HepG2 (cell line): ENCODE data around the gene ZBTB7B. TPM values are rescaled to one million over a fixed set of nuclear protein-coding genes. Genes with fewer than 3 reads are reported as not detected.
A peak's percentile ranks its signal among the peaks of the same experiment; 100 is the strongest.

Experiments
- ATAC-seq: fragments of 200-7000 bp; cut with Tn5 transposase; 3 replicates; pipeline ENCODE4 v1.9.1; 2020; ENCODE audit warnings: mild to moderate bottlenecking, moderate library complexity
- BruUV-seq: library from RNA; stranded (reverse); fragments of 400-500 nt; replicated peaks from 2 replicates; lab custom pipeline; 2021; lab: Mats Ljungman, UMichigan
- CTCF ChIA-PET: fragments of 300-600 bp; formaldehyde crosslinking; extraction: SDS; loops from one replicate; lab custom pipeline; 2021; ENCODE audit warnings: low total read pairs, inconsistent platforms, low intra/inter-chr PET ratio; lab: Yijun Ruan, JAX
- POLR2A ChIA-PET: fragments of 350-600 bp; sonication (Branson Sonifier 250); formaldehyde crosslinking; loops from one replicate; lab custom pipeline; 2020; ENCODE audit warnings: antibody characterized with exemption, inconsistent platforms; lab: Yijun Ruan, JAX
- DNase-seq: peaks from one replicate; pipeline ENCODE4 v3.0.0-alpha.2; 2015; ENCODE audit warnings: low spot score
- FAIRE-seq: peaks from 3 replicates; lab custom pipeline; 2011; peaks lifted over from hg19 to GRCh38; lab: Jason Lieb, UNC
- H2AFZ ChIP-seq: one replicate; pipeline ENCODE4 v1.6.1; 2011; ENCODE audit warnings: low read length, inconsistent platforms
- H3K27ac ChIP-seq: fragments of 300-600 bp; 3 replicates; pipeline ENCODE4 v1.8.0; 2011; ENCODE audit warnings: mixed run types, mild to moderate bottlenecking, mixed read lengths, low read length, inconsistent platforms; ENCODE audit not compliant: insufficient read depth; ENCODE audit errors: extremely low read length
- H3K27me3 ChIP-seq, 2 experiments: fragments of 200-600 bp in 1 of 2; 2 replicates in 1 of 2; 3 replicates in 1 of 2; pipeline versions ENCODE4 v1.6.0 to v1.8.0; 2011; ENCODE audit warnings: low read length in 2 of 2, mild to moderate bottlenecking in 2 of 2, moderate library complexity in 2 of 2, inconsistent platforms in 1 of 2; ENCODE audit not compliant: insufficient read depth in 2 of 2, control insufficient read depth in 1 of 2
- H3K36me3 ChIP-seq, 2 experiments: fragments of 200-600 bp in 1 of 2; replicated peaks in 1 of 2; 2 replicates in 1 of 2; 3 replicates in 1 of 2; pipeline versions ENCODE4 v1.5.1 to v1.8.0; 2011; ENCODE audit warnings: low read length in 2 of 2, inconsistent platforms in 1 of 2; ENCODE audit not compliant: insufficient read depth in 2 of 2, control insufficient read depth in 1 of 2
- H3K4me1 ChIP-seq: 2 replicates; pipeline ENCODE4 v1.5.1; 2012; ENCODE audit warnings: low read length, inconsistent platforms; ENCODE audit not compliant: insufficient read depth
- H3K4me2 ChIP-seq: 2 replicates; pipeline ENCODE4 v1.6.0; 2011; ENCODE audit warnings: low read depth, low read length, inconsistent platforms
- H3K4me3 ChIP-seq, 3 experiments: fragments of 200-600 bp in 1 of 3; sonication (generic), shearing (Covaris generic) in 1 of 3; replicated peaks in 1 of 3; 2 replicates each; pipeline ENCODE4 v1.5.1; 2011 to 2016; ENCODE audit warnings: low read length in 3 of 3, inconsistent platforms in 2 of 3, low read depth in 2 of 3, mild to moderate bottlenecking in 2 of 3, control low read depth in 1 of 3, mixed read lengths in 1 of 3; ENCODE audit not compliant: insufficient read depth in 1 of 3
- H3K79me2 ChIP-seq: one replicate; pipeline ENCODE4 v1.6.1; 2011; ENCODE audit warnings: low read length, inconsistent platforms; ENCODE audit not compliant: insufficient read depth
- H3K9ac ChIP-seq: 2 replicates; pipeline ENCODE4 v1.6.0; 2011; ENCODE audit warnings: mild to moderate bottlenecking, low read depth, low read length, inconsistent platforms; ENCODE audit not compliant: insufficient read depth
- H3K9me3 ChIP-seq: 2 replicates; pipeline ENCODE4 v1.5.1; 2012; ENCODE audit warnings: mild to moderate bottlenecking, low read length
- H4K20me1 ChIP-seq: 2 replicates; pipeline ENCODE4 v1.6.0; 2011; ENCODE audit warnings: inconsistent platforms, mild to moderate bottlenecking, low read length, moderate library complexity; ENCODE audit not compliant: insufficient read depth
- DMTF1 ChIP-seq: sonication (generic); formaldehyde crosslinking; IDR thresholded peaks from 2 replicates; pipeline ENCODE4 v1.4.0; 2020; ENCODE audit warnings: mild to moderate bottlenecking, missing genetic modification reagents
- MEF2D ChIP-seq: sonication (generic); formaldehyde crosslinking; IDR thresholded peaks from 2 replicates; pipeline ENCODE4 v1.5.1; 2020; ENCODE audit warnings: mild to moderate bottlenecking, missing genetic modification reagents
- MTF2 ChIP-seq: sonication (generic); formaldehyde crosslinking; IDR thresholded peaks from 2 replicates; pipeline ENCODE4 v1.5.0; 2020; ENCODE audit warnings: missing genetic modification reagents, borderline replicate concordance
- ZFP1 ChIP-seq: IDR thresholded peaks from 2 replicates; pipeline ENCODE4 v1.6.1; 2016
- ZNF263 ChIP-seq: sonication (generic); formaldehyde crosslinking; IDR thresholded peaks from 2 replicates; pipeline ENCODE4 v1.4.0; 2020; ENCODE audit warnings: missing genetic modification reagents
- ZNF264 ChIP-seq: sonication (generic); formaldehyde crosslinking; IDR thresholded peaks from 2 replicates; pipeline ENCODE4 v1.4.0; 2020; ENCODE audit warnings: missing genetic modification reagents
- ZNF350 ChIP-seq: sonication (generic); formaldehyde crosslinking; IDR thresholded peaks from 2 replicates; pipeline ENCODE4 v1.4.0; 2020; ENCODE audit warnings: mild to moderate bottlenecking, low read depth, missing genetic modification reagents, borderline replicate concordance
- WGBS: methylation state at CpG from one replicate; pipeline ENCODE4 v1.1.6; 2017; ENCODE audit warnings: low lambda C conversion rate; 5-methylcytosine and 5-hydroxymethylcytosine counted together
- in situ Hi-C: cut with HindIII; loops from 2 replicates; pipeline ENCODE4 v1.10.0; 2017; ENCODE audit warnings: low pct_unique_long_range_greater_than_20kb; ENCODE audit not compliant: extremely low pct_ligation_motif_present
- intact Hi-C: fragments of 100-400 bp; cut with micrococcal nuclease; formaldehyde crosslinking; loops from one replicate; pipeline ENCODE4 v1.10.0; 2022; ENCODE audit not compliant: unreplicated experiment
- polyA plus RNA-seq, 8 experiments: library from polyadenylated mRNA; depleted of rRNA in 3 of 8; stranded (reverse) in 7 of 8; unstranded in 1 of 8; fragments of >200 nt; fragmentation: Illumina TruSeq in 4 of 8; extraction: Trizol in 4 of 8; gene quantifications; 2 replicates each; pipeline versions ENCODE4 v1.2.1 to v1.2.3, GENCODE V29; 2011 to 2016; ENCODE audit warnings: low read depth in 4 of 8, missing spikeins in 1 of 8, mixed read lengths in 1 of 8; ENCODE audit not compliant: insufficient read depth in 1 of 8
- total RNA-seq, 5 experiments: library from RNA; depleted of rRNA; stranded (reverse); fragments of >200 nt; fragmentation: Illumina TruSeq; extraction: Trizol; gene quantifications; 2 replicates each; pipeline ENCODE4 v1.2.3, GENCODE V29; 2016; ENCODE audit warnings: low read depth in 1 of 5
- TF ChIP-seq, protein P1 (sequence below): sonication (generic); IDR thresholded peaks from 2 replicates; pipeline ENCODE4 v1.6.1; 2016; ENCODE audit warnings: low read depth, borderline replicate concordance

Gene ZBTB7B
- total and polyA plus RNA-seq, 2 of the 13 experiments (the other 11 are each of a cell fraction or from before 2014, with no cell fraction given): 15.5 to 17.5 TPM

DNA sequence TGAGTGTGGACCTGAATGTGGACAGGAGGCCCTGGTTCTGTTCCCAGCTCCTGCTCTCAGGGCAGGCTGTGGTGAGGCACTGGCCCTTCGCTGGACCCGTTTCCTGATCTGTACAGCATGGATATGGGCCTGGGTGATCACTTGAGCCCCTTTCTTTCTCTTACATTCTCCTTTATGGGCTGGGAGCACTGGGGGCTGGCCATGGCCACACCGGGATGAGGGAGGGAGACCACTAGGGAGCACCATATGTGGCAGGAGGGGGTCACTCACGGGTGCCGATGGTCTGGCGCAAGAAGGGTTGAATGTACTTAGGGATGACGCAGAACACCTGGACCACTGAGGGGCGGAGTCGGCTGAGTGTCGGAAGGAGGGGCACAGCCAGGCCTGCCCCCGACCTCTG lies 28.3 kb downstream of the ZBTB7B start:
- FAIRE-seq (no peak), ATAC-seq (peak; percentile 6; the same call in 2 of the 3 replicates), DNase-seq (no peak)
- Histone ChIP-seq H3K27ac (no peak overlapping the region), H3K27me3 (peaks cover 7 to 51% of the 10 kb centered on the region in 2 experiments), H3K4me3 (no peak overlapping the region), H4K20me1 (no peaks in the 10 kb centered on the region), H3K9ac (no peak overlapping the region), H3K36me3 (no peaks in the 10 kb centered on the region), H3K9me3 (no peaks in the 10 kb centered on the region)
- in situ Hi-C loops (no loop called here), intact Hi-C loops (no loop called here)
- 49% methylated on average over 9 of the region's 11 CpGs for WGBS
- BruUV-seq: no TSS peak
- POLR2A ChIA-PET: no interaction called here
- TF ChIP-seq DMTF1 (CRISPR knock-in tag) (no peak), ZNF350 (CRISPR knock-in tag) (no peak), MEF2D (CRISPR knock-in tag) (no peak), ZNF264 (CRISPR knock-in tag) (no peak), ZNF263 (CRISPR knock-in tag) (peak; percentile 86), ZFP1 (no peak), MTF2 (no peak)
- TF ChIP-seq, protein P1, sequence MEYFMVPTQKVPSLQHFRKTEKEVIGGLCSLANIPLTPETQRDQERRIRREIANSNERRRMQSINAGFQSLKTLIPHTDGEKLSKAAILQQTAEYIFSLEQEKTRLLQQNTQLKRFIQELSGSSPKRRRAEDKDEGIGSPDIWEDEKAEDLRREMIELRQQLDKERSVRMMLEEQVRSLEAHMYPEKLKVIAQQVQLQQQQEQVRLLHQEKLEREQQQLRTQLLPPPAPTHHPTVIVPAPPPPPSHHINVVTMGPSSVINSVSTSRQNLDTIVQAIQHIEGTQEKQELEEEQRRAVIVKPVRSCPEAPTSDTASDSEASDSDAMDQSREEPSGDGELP: no peak
- TF ChIP-seq, all 625 proteins: peak for 1
- H3K79me2 ChIP-seq: no peaks in the 10 kb centered on the region
- H3K4me1 ChIP-seq: peaks cover 36% of the 10 kb centered on the region
- CTCF ChIA-PET: no interaction called here
- no peak overlapping the region for H3K4me2 ChIP-seq
- H2AFZ ChIP-seq: no peak overlapping the region
